ENCODE results near the gene TMEM163. TPM values are rescaled to one million over a fixed set of nuclear protein-coding genes. Genes with fewer than 3 reads are reported as not detected.

The TMEM163 gene
- total RNA-seq, 1 donor from 2014 or later: 2.4 TPM

GRCh38 chr2:134448650-134449049 lies 270.1 kb downstream of the TMEM163 start:
- TF ChIP-seq CTCF (IDR thresholded peaks at IDR 0.05; ENCODE audit: insufficient read depth, low read length, poor library complexity, severe bottlenecking): no peak
- Histone ChIP-seq H3K27me3 (ENCODE audit: control insufficient read depth, insufficient read depth, low read length) (no peaks in the 10 kb centered on the region), H3K36me3 (ENCODE audit: control insufficient read depth, insufficient read depth, low read length) (peaks cover 1% of the 10 kb centered on the region), H3K4me3 (ENCODE audit: low read depth, low read length) (no peak overlapping the region)
- DNase-seq (ENCODE audit: low read depth): no peak

- Histone ChIP-seq H3K27me3 (ENCODE audit: control insufficient read depth, insufficient read depth, low read length) (no peaks in the 10 kb centered on the region), H3K36me3 (ENCODE audit: control insufficient read depth, insufficient read depth, low read length) (peaks cover 1% of the 10 kb centered on the region), H3K4me3 (ENCODE audit: low read depth, low read length) (no peak overlapping the region)
- no peak for TF ChIP-seq CTCF (IDR thresholded peaks at IDR 0.05; ENCODE audit: insufficient read depth, low read length, poor library complexity, severe bottlenecking)
- DNase-seq (ENCODE audit: low read depth): no peak
Observed at GRCh38 chr2:134447669-134448068, 271.1 kb downstream of the TMEM163 start.

- H3K4me3 ChIP-seq (ENCODE audit: low read depth, low read length): no peak overlapping the region
- H3K27me3 ChIP-seq (ENCODE audit: control insufficient read depth, insufficient read depth, low read length): no peaks in the 10 kb centered on the region
- peaks cover 1% of the 10 kb centered on the region for H3K36me3 ChIP-seq (ENCODE audit: control insufficient read depth, insufficient read depth, low read length)
- TF ChIP-seq CTCF (IDR thresholded peaks at IDR 0.05; ENCODE audit: insufficient read depth, low read length, poor library complexity, severe bottlenecking): no peak
- DNase-seq (ENCODE audit: low read depth): no peak
Observed at GRCh38 chr2:134446383-134447017, 272.3 kb downstream of the TMEM163 start.

- DNase-seq (ENCODE audit: low read depth): no peak
- Histone ChIP-seq H3K36me3 (ENCODE audit: control insufficient read depth, insufficient read depth, low read length) (peaks cover 1% of the 10 kb centered on the region), H3K27me3 (ENCODE audit: control insufficient read depth, insufficient read depth, low read length) (no peaks in the 10 kb centered on the region), H3K4me3 (ENCODE audit: low read depth, low read length) (no peak overlapping the region)
- no peak for TF ChIP-seq CTCF (IDR thresholded peaks at IDR 0.05; ENCODE audit: insufficient read depth, low read length, poor library complexity, severe bottlenecking)
Observed at GRCh38 chr2:134445985-134446382, 272.8 kb downstream of the TMEM163 start.

GRCh38 chr2:134445116-134445515 lies 273.7 kb downstream of the TMEM163 start:
- no peak overlapping the region for H3K4me3 ChIP-seq (ENCODE audit: low read depth, low read length)
- peaks cover 1% of the 10 kb centered on the region for H3K36me3 ChIP-seq (ENCODE audit: control insufficient read depth, insufficient read depth, low read length)
- DNase-seq (ENCODE audit: low read depth): no peak
- TF ChIP-seq CTCF (IDR thresholded peaks at IDR 0.05; ENCODE audit: insufficient read depth, low read length, poor library complexity, severe bottlenecking): no peak
- H3K27me3 ChIP-seq (ENCODE audit: control insufficient read depth, insufficient read depth, low read length): no peaks in the 10 kb centered on the region

All from kidney epithelial cell (primary cell).